ENCODE measurements around the gene KIF26A.

KIF26A gene

GRCh38 chr14:104172880-104173279 is 34.5 kb downstream of the KIF26A start:
- Histone ChIP-seq H3K27ac (ENCODE audit: extremely low read depth, low read depth, low read length) (no peak overlapping the region), H3K36me3 (ENCODE audit: control insufficient read depth in 2 of 2, insufficient read depth in 1 of 2, low read length in 2 of 2) (peaks cover 0 to 47% of the 10 kb centered on the region in 2 experiments; a peak in 1 of 3 replicates), H3K4me3 (ENCODE audit: low read depth, low read length) (no peak overlapping the region), H3K9me3 (ENCODE audit: control insufficient read depth, insufficient read depth, low read depth, low read length) (no peaks in the 10 kb centered on the region), H3K4me1 (ENCODE audit: control insufficient read depth, insufficient read depth, low read length) (no peaks in the 10 kb centered on the region)
- ChIA-PET CTCF (no interaction called here), POLR2A (no interaction called here)
- TF ChIP-seq GFI1B (tag by site-specific recombination; IDR thresholded peaks at IDR 0.05), result no peak
- no peak for TF ChIP-seq ZNF184 (tag by site-specific recombination; IDR thresholded peaks at IDR 0.05)
- TF ChIP-seq, protein P1, sequence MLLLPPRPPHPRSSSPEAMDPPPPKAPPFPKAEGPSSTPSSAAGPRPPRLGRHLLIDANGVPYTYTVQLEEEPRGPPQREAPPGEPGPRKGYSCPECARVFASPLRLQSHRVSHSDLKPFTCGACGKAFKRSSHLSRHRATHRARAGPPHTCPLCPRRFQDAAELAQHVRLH (tag by site-specific recombination; IDR thresholded peaks at IDR 0.05), result no peak
- TF ChIP-seq ZSCAN23 (tag by site-specific recombination; IDR thresholded peaks at IDR 0.05), result no peak
- no peak for TF ChIP-seq ZNF571 (tag by site-specific recombination; IDR thresholded peaks at IDR 0.05)

DNA sequence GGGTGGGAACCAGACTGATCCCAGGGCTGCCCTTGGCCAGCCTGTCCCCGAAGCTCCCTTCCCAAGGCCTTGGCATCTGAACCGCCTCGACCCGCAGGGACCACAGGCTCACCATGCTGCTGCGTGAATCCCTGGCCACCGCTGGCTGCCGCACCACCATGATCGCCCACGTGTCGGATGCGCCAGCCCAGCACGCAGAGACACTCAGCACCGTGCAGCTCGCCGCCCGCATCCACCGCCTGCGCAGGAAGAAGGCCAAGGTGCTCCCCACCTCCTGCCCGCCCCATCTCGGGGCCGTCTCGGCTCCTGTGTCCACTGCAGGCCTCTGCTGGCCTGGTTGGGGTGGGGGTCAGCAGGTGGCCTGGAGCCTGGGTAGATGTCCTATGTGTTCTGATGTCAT is 35.7 kb downstream of the KIF26A start:
- Histone ChIP-seq H3K27ac (ENCODE audit: extremely low read depth, low read depth, low read length) (no peak overlapping the region), H3K4me1 (ENCODE audit: control insufficient read depth, insufficient read depth, low read length) (no peaks in the 10 kb centered on the region), H3K9me3 (ENCODE audit: control insufficient read depth, insufficient read depth, low read depth, low read length) (no peaks in the 10 kb centered on the region), H3K36me3 (ENCODE audit: control insufficient read depth in 2 of 2, insufficient read depth in 1 of 2, low read length in 2 of 2) (peaks cover 0 to 45% of the 10 kb centered on the region in 2 experiments; a peak in 1 of 3 replicates), H3K4me3 (ENCODE audit: low read depth, low read length) (no peak overlapping the region)
- ChIA-PET CTCF (no interaction called here), POLR2A (no interaction called here)
- TF ChIP-seq GLIS1 (tag by site-specific recombination; IDR thresholded peaks at IDR 0.05), result no peak
- TF ChIP-seq ZFHX2 (tag by site-specific recombination; conservative IDR thresholded peaks at IDR 0.05), result no peak
- TF ChIP-seq ZFP3 (tag by site-specific recombination; IDR thresholded peaks at IDR 0.05; ENCODE audit: low read depth), result no peak
- TF ChIP-seq ZNF335 (tag by site-specific recombination; conservative IDR thresholded peaks at IDR 0.05), result no peak

DNA sequence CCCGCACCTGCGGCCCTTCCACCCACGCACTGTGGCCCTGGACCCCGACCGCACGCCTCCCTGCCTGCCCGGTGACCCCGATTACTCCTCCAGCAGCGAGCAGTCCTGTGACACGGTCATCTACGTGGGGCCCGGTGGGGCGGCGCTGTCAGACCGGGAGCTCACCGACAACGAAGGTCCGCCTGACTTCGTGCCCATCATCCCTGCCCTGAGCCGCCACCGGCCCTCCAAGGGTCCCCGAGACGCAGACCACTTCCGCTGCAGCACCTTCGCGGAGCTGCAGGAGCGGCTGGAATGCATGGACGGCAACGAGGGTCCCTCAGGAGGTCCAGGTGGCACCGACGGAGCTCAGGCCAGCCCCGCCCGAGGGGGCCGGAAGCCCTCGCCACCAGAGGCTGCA is 36.7 kb downstream of the KIF26A start:
- H3K4me3 ChIP-seq (ENCODE audit: low read depth, low read length), result no peak overlapping the region
- no peaks in the 10 kb centered on the region for H3K9me3 ChIP-seq (ENCODE audit: control insufficient read depth, insufficient read depth, low read depth, low read length)
- ChIA-PET CTCF (interaction anchor here (1.0 kb wide), 1 partner anchor 49 kb away, joined by 3 read pairs; no protein-coding TSS in a partner anchor), POLR2A (no interaction called here)
- H3K27ac ChIP-seq (ENCODE audit: extremely low read depth, low read depth, low read length), result no peak overlapping the region
- H3K36me3 ChIP-seq (ENCODE audit: control insufficient read depth in 2 of 2, insufficient read depth in 1 of 2, low read length in 2 of 2), result peaks cover 0 to 45% of the 10 kb centered on the region in 2 experiments; a peak in 1 of 3 replicates
- TF ChIP-seq ZNF341 (tag by site-specific recombination; IDR thresholded peaks at IDR 0.05; ENCODE audit: low read depth), result no peak
- TF ChIP-seq, protein P2, sequence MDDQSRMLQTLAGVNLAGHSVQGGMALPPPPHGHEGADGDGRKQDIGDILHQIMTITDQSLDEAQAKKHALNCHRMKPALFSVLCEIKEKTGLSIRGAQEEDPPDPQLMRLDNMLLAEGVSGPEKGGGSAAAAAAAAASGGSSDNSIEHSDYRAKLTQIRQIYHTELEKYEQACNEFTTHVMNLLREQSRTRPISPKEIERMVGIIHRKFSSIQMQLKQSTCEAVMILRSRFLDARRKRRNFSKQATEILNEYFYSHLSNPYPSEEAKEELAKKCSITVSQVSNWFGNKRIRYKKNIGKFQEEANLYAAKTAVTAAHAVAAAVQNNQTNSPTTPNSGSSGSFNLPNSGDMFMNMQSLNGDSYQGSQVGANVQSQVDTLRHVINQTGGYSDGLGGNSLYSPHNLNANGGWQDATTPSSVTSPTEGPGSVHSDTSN (CRISPR knock-in tag; IDR thresholded peaks at IDR 0.05), result no peak
- peak; percentile 34; the same call in 1 of the 2 replicates for TF ChIP-seq ZFHX2 (tag by site-specific recombination; conservative IDR thresholded peaks at IDR 0.05)
- no peak for TF ChIP-seq ZNF146 (tag by site-specific recombination; IDR thresholded peaks at IDR 0.05)
- no peaks in the 10 kb centered on the region for H3K4me1 ChIP-seq (ENCODE audit: control insufficient read depth, insufficient read depth, low read length)

DNA sequence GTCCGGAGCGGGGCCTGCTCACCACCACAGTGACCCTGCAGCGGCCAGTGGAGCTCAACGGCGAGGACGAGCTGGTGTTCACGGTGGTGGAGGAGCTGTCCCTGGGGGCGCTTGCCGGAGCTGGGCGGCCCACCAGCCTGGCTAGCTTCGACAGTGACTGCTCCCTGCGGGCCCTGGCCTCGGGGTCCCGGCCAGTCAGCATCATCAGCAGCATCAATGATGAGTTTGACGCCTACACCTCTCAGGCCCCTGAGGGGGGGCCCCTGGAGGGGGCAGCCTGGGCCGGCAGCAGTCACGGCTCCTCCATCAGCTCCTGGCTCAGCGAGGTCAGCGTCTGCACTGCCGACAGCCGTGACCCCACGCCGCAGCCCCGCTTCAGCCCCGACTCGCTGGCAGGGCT is 37.4 kb downstream of the KIF26A start:
- H3K27ac ChIP-seq (ENCODE audit: extremely low read depth, low read depth, low read length), result no peak overlapping the region
- H3K36me3 ChIP-seq (ENCODE audit: control insufficient read depth in 2 of 2, insufficient read depth in 1 of 2, low read length in 2 of 2), result peaks cover 0 to 45% of the 10 kb centered on the region in 2 experiments; a peak in 1 of 3 replicates
- H3K4me1 ChIP-seq (ENCODE audit: control insufficient read depth, insufficient read depth, low read length), result no peaks in the 10 kb centered on the region
- CTCF ChIA-PET, result no interaction called here
- TF ChIP-seq GLIS1 (tag by site-specific recombination; IDR thresholded peaks at IDR 0.05) (no peak), ZNF140 (tag by site-specific recombination; IDR thresholded peaks at IDR 0.05) (no peak), KLF10 (tag by site-specific recombination; IDR thresholded peaks at IDR 0.05) (no peak), ZNF530 (tag by site-specific recombination; IDR thresholded peaks at IDR 0.05; ENCODE audit: low read depth) (no peak), ZNF629 (tag by site-specific recombination; IDR thresholded peaks at IDR 0.05) (no peak), ZNF624 (tag by site-specific recombination; IDR thresholded peaks at IDR 0.05) (no peak), ZNF211 (tag by site-specific recombination; IDR thresholded peaks at IDR 0.05; ENCODE audit: low read depth) (no peak), ZNF654 (tag by site-specific recombination; IDR thresholded peaks at IDR 0.05; ENCODE audit: low read depth) (no peak), ZNF514 (tag by site-specific recombination; IDR thresholded peaks at IDR 0.05) (no peak), ZNF639 (tag by site-specific recombination; IDR thresholded peaks at IDR 0.05) (no peak), SCRT2 (tag by site-specific recombination; IDR thresholded peaks at IDR 0.05) (no peak), ZNF404 (tag by site-specific recombination; IDR thresholded peaks at IDR 0.05) (no peak), ZNF768 (tag by site-specific recombination; IDR thresholded peaks at IDR 0.05) (no peak), IKZF3 (tag by site-specific recombination; IDR thresholded peaks at IDR 0.05) (no peak)
- TF ChIP-seq, protein P3, sequence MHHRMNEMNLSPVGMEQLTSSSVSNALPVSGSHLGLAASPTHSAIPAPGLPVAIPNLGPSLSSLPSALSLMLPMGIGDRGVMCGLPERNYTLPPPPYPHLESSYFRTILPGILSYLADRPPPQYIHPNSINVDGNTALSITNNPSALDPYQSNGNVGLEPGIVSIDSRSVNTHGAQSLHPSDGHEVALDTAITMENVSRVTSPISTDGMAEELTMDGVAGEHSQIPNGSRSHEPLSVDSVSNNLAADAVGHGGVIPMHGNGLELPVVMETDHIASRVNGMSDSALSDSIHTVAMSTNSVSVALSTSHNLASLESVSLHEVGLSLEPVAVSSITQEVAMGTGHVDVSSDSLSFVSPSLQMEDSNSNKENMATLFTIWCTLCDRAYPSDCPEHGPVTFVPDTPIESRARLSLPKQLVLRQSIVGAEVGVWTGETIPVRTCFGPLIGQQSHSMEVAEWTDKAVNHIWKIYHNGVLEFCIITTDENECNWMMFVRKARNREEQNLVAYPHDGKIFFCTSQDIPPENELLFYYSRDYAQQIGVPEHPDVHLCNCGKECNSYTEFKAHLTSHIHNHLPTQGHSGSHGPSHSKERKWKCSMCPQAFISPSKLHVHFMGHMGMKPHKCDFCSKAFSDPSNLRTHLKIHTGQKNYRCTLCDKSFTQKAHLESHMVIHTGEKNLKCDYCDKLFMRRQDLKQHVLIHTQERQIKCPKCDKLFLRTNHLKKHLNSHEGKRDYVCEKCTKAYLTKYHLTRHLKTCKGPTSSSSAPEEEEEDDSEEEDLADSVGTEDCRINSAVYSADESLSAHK (tag by site-specific recombination; IDR thresholded peaks at IDR 0.05), result no peak
- H3K9me3 ChIP-seq (ENCODE audit: control insufficient read depth, insufficient read depth, low read depth, low read length), result no peaks in the 10 kb centered on the region
- no peak overlapping the region for H3K4me3 ChIP-seq (ENCODE audit: low read depth, low read length)
- POLR2A ChIA-PET, result no interaction called here

Data from HEK293 (cell line).